Upper lobe of left lung (tissue), 6 donors: ENCODE results near the gene PAPPA. TPM values are rescaled to one million over a fixed set of nuclear protein-coding genes. Genes with fewer than 3 reads are reported as not detected.

Experiments used
- ATAC-seq, 2 donors: fragments of 200-7000 bp; cut with Tn5 transposase; one replicate each; pipeline ENCODE4 v1.9.1; 2022; ENCODE audit warnings: mild to moderate bottlenecking in 2 of 2, moderate library complexity in 2 of 2; ENCODE audit not compliant: low FRiP score in 2 of 2
- DNase-seq, 2 donors: peaks; one replicate each; pipeline ENCODE4 v3.0.0-alpha.2; 2019 to 2020
- H3K27ac ChIP-seq, 4 donors: fragments of 200-600 bp; sonication (generic); one replicate each; pipeline ENCODE4 v1.5.1; 2016 to 2019
- H3K27me3 ChIP-seq, 4 donors: fragments of 200-600 bp; sonication (generic); one replicate each; pipeline ENCODE4 v1.5.1; 2017 to 2019
- H3K36me3 ChIP-seq, 4 donors: fragments of 200-600 bp; sonication (generic); one replicate each; pipeline ENCODE4 v1.5.1; 2016 to 2019
- H3K4me1 ChIP-seq, 4 donors: fragments of 200-600 bp; sonication (generic); one replicate each; pipeline ENCODE4 v1.5.1; 2018 to 2019
- H3K4me3 ChIP-seq, 4 donors: fragments of 200-600 bp; sonication (generic); one replicate each; pipeline ENCODE4 v1.5.1; 2017 to 2019; ENCODE audit warnings: mild to moderate bottlenecking in 2 of 4, moderate library complexity in 1 of 4
- H3K9me3 ChIP-seq, 4 donors: fragments of 200-600 bp; sonication (generic); one replicate each; pipeline ENCODE4 v1.5.1; 2018 to 2019
- EP300 ChIP-seq, 4 donors: sonication (generic); formaldehyde crosslinking; IDR thresholded peaks; one replicate each; pipeline ENCODE4 v1.5.1; 2017; ENCODE audit warnings: antibody characterized with exemption in 4 of 4, control low read depth in 2 of 4
- POLR2A ChIP-seq, 4 donors: fragments of 450-650 bp; IDR thresholded peaks; one replicate each; pipeline ENCODE4 v1.5.1; 2016 to 2017; ENCODE audit warnings: antibody characterized with exemption in 4 of 4, mild to moderate bottlenecking in 2 of 4
- POLR2AphosphoS5 ChIP-seq, 2 donors: sonication (generic); formaldehyde crosslinking; IDR thresholded peaks; one replicate each; pipeline ENCODE4 v1.5.1; 2017; ENCODE audit warnings: antibody characterized with exemption in 2 of 2
- WGBS, 2 donors: methylation state at CpG; one replicate each; pipeline ENCODE4 v1.1.5; 2017 to 2018; 5-methylcytosine and 5-hydroxymethylcytosine counted together
- total RNA-seq, 6 donors: library from RNA; depleted of rRNA in 4 of 6; stranded (reverse); fragments of >200 nt in 4 of 6; gene quantifications; one replicate each; pipeline versions ENCODE4 v1.1.0 to v1.2.1, GENCODE V29; 2016 to 2021
- TF ChIP-seq, protein P1 (sequence below), 6 experiments: fragments of 450-650 bp in 4 of 6; fragments of 200-600 bp in 2 of 6; sonication (generic) in 2 of 6; IDR thresholded peaks; one replicate each; pipeline ENCODE4 v1.5.1; 2016 to 2019; ENCODE audit warnings: antibody characterized with exemption in 6 of 6
- donor health status: DM: no; HTN: no; CAD: no; lungs with moderate emphysema.
- donor health status: DM: no; HTN: yes; CAD: no; lungs with severe emphysema.

Gene PAPPA
- total RNA-seq, 6 donors from 2014 or later = 0.46 to 2.9 (median 1.1) TPM

DNA sequence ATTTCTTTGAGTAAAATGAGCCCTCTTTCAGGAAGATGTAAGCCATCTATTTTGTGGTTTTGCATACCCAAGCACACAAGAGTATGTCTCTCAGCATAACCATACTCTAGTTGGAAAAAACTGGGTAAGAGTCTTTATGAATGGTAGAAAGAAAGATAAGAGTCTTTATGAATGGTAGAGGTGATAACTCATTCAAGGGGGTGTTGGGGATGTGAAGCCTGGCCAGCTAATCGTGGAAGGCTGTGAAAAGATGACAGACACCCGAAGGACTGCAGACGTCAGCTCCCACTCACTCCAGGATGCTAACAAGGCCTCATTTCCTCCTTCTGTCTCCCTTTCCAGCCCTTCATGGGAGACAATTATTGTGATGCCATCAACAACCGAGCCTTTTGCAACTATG is 228.5 kb downstream of the PAPPA start:
- no peak for DNase-seq
- no peaks in the 10 kb centered on the region for H3K4me1 ChIP-seq
- ATAC-seq = no peak
- H3K36me3 ChIP-seq = no peaks in the 10 kb centered on the region
- WGBS, 2 donors = 68 to 82% methylated on average over 4 of the region's 4 CpGs
- H3K9me3 ChIP-seq = no peaks in the 10 kb centered on the region
- H3K27me3 ChIP-seq = no peaks in the 10 kb centered on the region
- TF ChIP-seq EP300 (IDR thresholded peaks at IDR 0.05) = no peak
- TF ChIP-seq, protein P1, sequence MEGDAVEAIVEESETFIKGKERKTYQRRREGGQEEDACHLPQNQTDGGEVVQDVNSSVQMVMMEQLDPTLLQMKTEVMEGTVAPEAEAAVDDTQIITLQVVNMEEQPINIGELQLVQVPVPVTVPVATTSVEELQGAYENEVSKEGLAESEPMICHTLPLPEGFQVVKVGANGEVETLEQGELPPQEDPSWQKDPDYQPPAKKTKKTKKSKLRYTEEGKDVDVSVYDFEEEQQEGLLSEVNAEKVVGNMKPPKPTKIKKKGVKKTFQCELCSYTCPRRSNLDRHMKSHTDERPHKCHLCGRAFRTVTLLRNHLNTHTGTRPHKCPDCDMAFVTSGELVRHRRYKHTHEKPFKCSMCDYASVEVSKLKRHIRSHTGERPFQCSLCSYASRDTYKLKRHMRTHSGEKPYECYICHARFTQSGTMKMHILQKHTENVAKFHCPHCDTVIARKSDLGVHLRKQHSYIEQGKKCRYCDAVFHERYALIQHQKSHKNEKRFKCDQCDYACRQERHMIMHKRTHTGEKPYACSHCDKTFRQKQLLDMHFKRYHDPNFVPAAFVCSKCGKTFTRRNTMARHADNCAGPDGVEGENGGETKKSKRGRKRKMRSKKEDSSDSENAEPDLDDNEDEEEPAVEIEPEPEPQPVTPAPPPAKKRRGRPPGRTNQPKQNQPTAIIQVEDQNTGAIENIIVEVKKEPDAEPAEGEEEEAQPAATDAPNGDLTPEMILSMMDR (IDR thresholded peaks at IDR 0.05) = no peak
- no peak for TF ChIP-seq POLR2AphosphoS5 (IDR thresholded peaks at IDR 0.05)
- no peak for TF ChIP-seq POLR2A (IDR thresholded peaks at IDR 0.05)
- no peak overlapping the region for H3K27ac ChIP-seq
- no peak overlapping the region for H3K4me3 ChIP-seq

DNA sequence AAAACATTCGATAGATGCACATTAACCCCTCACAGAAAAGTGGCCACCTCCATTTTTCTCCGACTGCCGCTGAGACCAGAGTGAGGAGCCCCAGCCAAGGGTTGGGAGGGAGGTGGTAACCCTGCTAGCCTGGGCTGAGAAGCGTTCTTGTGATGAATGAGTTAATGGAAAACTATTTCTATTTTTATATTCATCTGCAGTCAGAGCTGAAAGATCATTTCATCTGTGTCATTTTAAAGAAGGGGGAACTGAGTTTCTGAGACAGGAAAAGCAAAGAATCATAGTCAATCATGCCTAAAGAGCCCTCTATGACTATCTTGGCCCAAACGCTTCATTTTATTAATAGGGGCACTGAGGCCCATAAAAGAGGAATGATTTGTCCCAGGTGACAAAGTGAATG is 229.5 kb downstream of the PAPPA start:
- 67 to 81% methylated on average over 5 of the region's 5 CpGs for WGBS, 2 donors

DNA sequence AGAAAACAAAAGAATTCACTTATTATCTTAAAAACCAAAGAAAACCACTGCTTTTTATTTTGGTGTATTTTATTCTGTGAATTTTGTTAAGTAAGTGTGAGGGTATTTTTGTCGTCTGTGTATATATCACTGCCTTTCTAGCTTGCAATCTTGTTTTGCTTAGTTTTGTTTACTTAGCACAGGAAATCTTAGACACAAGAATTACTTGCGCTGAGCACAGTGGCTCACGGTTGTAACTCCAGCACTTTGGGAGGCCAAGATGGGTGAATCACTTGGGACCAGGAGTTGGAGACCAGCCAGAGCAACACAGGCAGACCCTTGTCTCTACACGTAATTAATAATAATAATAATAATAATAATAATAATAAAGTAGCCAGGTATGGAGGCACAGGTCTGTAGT is 230.3 kb downstream of the PAPPA start:
- 24 to 58% methylated on average over 4 of the region's 4 CpGs for WGBS, 2 donors
- H3K9me3 ChIP-seq = no peaks in the 10 kb centered on the region
- TF ChIP-seq, protein P1 (IDR thresholded peaks at IDR 0.05) = no peak
- no peak for TF ChIP-seq POLR2AphosphoS5 (IDR thresholded peaks at IDR 0.05)
- no peak for TF ChIP-seq EP300 (IDR thresholded peaks at IDR 0.05)
- TF ChIP-seq POLR2A (IDR thresholded peaks at IDR 0.05) = no peak
- ATAC-seq (no peak), DNase-seq (no peak)
- H3K4me1 ChIP-seq = no peaks in the 10 kb centered on the region
- H3K4me3 ChIP-seq = no peak overlapping the region
- H3K36me3 ChIP-seq = no peaks in the 10 kb centered on the region
- no peak overlapping the region for H3K27ac ChIP-seq
- no peaks in the 10 kb centered on the region for H3K27me3 ChIP-seq

More for the DNA sequence above, 229.5 kb downstream of the PAPPA start:
- ATAC-seq (no peak), DNase-seq (no peak)
- TF ChIP-seq POLR2A (IDR thresholded peaks at IDR 0.05) (no peak), EP300 (IDR thresholded peaks at IDR 0.05) (no peak)
- TF ChIP-seq, protein P1 (IDR thresholded peaks at IDR 0.05) = no peak
- Histone ChIP-seq H3K9me3 (no peaks in the 10 kb centered on the region), H3K4me1 (no peaks in the 10 kb centered on the region), H3K27ac (no peak overlapping the region), H3K27me3 (no peaks in the 10 kb centered on the region), H3K4me3 (no peak overlapping the region), H3K36me3 (no peaks in the 10 kb centered on the region)

DNA sequence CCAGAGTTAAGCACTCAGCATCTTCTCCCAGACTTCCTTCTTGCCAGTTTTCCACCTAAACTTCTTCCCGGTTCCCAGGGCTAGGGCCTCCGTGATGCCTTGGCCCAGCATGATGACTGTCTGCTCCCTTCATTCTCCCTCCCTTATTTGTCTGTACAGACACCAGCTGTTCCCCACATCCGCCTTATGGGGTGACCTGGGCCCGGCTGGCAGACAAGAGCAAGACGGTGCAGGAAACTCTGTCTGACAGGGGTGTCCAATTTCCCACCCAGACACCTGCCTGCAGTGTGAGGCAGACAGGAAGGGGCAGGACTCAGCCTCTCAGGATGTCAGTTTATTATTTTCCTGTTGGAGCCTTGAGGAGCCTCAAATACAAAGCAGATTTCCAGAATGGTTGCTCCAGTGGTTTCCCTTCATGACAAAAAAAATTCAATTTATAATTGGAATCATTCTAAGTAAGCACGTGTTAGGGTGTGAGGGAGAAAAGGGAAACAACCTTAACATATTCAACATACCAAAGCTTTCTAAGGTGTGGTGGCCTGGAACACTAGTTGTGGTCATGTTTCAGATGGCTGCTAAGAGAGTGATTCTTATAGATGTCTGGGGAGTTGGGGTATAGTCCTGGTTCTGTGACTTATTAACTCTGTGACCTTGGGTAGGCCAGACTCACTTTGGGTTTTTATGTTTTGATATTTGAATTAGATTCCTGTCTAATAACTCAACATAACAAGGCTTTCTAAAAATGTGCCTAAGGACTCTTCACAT is 234.5 kb downstream of the PAPPA start:
- H3K9me3 ChIP-seq = no peaks in the 10 kb centered on the region
- WGBS, 2 donors = 44 to 54% methylated on average over 6 of the region's 6 CpGs
- no peaks in the 10 kb centered on the region for H3K27me3 ChIP-seq
- no peak overlapping the region for H3K27ac ChIP-seq
- TF ChIP-seq, protein P1 (IDR thresholded peaks at IDR 0.05) = no peak
- TF ChIP-seq POLR2A (IDR thresholded peaks at IDR 0.05) = no peak
- TF ChIP-seq EP300 (IDR thresholded peaks at IDR 0.05) = no peak
- TF ChIP-seq POLR2AphosphoS5 (IDR thresholded peaks at IDR 0.05) = no peak
- ATAC-seq (no peak), DNase-seq (no peak)
- H3K36me3 ChIP-seq = no peaks in the 10 kb centered on the region
- H3K4me1 ChIP-seq = no peaks in the 10 kb centered on the region
- no peak overlapping the region for H3K4me3 ChIP-seq
